ENCODE results near the gene RECQL. TPM values are rescaled to one million over a fixed set of nuclear protein-coding genes. Genes with fewer than 3 reads are reported as not detected.

The RECQL gene
- total RNA-seq, 1 donor from 2014 or later, result 15.7 TPM

DNA sequence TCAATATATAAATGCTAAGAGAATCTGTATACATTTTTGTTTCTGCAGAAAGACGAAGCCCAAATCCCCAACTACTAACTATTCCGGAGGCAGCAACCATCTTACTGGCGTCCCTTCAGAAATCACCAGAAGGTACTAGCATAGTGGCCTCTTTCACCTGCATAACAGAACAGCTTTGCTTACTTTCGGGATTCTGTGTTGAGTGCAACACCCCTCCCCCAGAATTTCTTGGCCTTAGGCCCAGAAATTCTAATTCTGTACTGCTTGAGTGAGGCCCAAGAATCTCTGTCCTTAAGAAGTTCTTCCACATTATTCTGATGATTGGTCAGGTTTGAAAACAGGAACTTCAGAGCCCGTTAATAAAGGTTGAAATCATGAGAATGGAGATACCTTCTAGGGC is 27.5 kb upstream of the RECQL start:
- no peak overlapping the region for H3K27ac ChIP-seq
- peaks cover 15% of the 10 kb centered on the region for H3K4me1 ChIP-seq
- no peak for DNase-seq (ENCODE audit: extremely low spot score in 2 of 2)
- no peaks in the 10 kb centered on the region for H3K36me3 ChIP-seq
- TF ChIP-seq, protein P1, sequence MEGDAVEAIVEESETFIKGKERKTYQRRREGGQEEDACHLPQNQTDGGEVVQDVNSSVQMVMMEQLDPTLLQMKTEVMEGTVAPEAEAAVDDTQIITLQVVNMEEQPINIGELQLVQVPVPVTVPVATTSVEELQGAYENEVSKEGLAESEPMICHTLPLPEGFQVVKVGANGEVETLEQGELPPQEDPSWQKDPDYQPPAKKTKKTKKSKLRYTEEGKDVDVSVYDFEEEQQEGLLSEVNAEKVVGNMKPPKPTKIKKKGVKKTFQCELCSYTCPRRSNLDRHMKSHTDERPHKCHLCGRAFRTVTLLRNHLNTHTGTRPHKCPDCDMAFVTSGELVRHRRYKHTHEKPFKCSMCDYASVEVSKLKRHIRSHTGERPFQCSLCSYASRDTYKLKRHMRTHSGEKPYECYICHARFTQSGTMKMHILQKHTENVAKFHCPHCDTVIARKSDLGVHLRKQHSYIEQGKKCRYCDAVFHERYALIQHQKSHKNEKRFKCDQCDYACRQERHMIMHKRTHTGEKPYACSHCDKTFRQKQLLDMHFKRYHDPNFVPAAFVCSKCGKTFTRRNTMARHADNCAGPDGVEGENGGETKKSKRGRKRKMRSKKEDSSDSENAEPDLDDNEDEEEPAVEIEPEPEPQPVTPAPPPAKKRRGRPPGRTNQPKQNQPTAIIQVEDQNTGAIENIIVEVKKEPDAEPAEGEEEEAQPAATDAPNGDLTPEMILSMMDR (IDR thresholded peaks at IDR 0.05), result no peak
- TF ChIP-seq POLR2AphosphoS5 (IDR thresholded peaks at IDR 0.05; ENCODE audit: insufficient read depth in 1 of 2, low read depth in 1 of 2) (no peak), POLR2A (IDR thresholded peaks at IDR 0.05) (no peak)
- no peak overlapping the region for H3K4me3 ChIP-seq
- H3K27me3 ChIP-seq, result no peaks in the 10 kb centered on the region
- H3K9me3 ChIP-seq, result no peaks in the 10 kb centered on the region
- intact Hi-C loops (cut with DNase I), result no loop called here

DNA sequence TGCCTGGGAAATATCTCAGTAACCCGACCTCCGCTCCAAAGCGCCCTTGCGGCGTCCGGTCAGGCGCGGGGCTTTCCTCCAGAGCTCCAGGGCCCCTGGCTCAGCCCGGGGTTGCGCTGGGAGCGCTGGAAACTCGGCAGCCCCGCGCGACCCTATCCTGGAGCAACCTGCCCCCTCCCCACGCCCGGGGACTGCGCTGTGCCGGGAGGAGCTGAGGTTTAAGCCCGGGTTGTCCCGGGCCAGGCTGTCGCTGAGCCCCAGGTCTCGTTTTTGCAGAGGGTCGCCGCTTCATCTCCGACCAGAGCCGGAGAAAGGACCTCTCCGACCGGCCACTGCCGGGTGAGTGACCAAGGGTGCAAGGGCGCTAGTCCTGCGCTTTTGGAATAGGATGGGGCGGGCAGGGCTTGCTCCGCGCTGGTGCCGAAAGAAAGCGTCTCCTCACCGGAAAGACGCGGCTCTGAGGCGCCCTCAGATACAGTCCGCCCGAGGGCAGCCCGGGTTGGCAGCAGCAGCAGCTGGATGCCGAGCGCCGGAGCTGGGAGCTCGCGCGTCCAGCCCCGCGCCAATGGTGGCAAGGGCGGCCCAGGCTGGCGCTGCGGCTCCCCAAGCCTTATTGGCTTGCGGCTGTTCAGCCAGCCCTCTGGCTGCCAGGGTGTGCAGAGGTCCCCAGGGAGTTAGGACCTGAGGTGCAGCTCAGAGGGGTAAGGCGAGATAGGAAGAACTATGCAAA is 26.2 kb upstream of the RECQL start:
- no peak for DNase-seq (ENCODE audit: extremely low spot score in 2 of 2)
- intact Hi-C loops (cut with DNase I), result no loop called here
- H3K36me3 ChIP-seq, result no peaks in the 10 kb centered on the region
- H3K9me3 ChIP-seq, result no peaks in the 10 kb centered on the region
- peaks cover 15% of the 10 kb centered on the region for H3K4me1 ChIP-seq
- no peaks in the 10 kb centered on the region for H3K27me3 ChIP-seq
- no peak overlapping the region for H3K27ac ChIP-seq
- peak overlapping the region; percentile 46 to 49 for H3K4me3 ChIP-seq
- no peak for TF ChIP-seq POLR2A (IDR thresholded peaks at IDR 0.05)

DNA sequence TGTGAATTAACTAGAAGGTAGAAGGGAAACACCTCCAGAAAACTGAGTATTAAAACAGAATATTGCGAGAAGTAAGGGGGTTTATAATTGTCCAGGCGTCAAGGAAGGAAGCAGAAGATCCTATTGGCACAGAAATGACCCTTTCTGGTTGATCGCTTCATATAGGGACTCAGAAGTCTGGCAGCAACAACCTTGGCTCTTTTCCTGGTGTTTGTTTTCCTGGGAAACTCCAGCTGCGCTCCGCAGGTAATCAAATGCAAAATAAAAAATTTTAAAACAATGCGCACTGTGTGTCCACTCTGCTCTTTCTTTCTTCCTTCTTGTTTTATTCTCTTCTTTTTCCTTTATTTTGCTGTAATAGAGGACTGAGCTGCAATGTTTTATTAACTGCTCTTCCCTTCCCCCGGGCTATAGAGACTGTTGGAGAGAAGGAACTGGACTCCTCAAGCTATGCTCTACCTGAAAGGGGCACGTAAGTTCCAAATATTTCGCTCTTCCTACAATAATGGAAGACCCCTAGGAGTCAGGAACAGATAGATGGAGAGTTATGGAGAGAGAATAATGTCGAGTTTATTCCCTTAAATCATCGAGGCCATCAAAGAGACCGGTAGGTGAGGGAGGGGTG is 25.4 kb upstream of the RECQL start:
- TF ChIP-seq, protein P1 (IDR thresholded peaks at IDR 0.05), result no peak
- TF ChIP-seq POLR2AphosphoS5 (IDR thresholded peaks at IDR 0.05; ENCODE audit: insufficient read depth in 1 of 2, low read depth in 1 of 2), result no peak
- TF ChIP-seq POLR2A (IDR thresholded peaks at IDR 0.05), result no peak
- Histone ChIP-seq H3K9me3 (no peaks in the 10 kb centered on the region), H3K4me3 (peak overlapping the region; percentile 46 to 49), H3K36me3 (no peaks in the 10 kb centered on the region), H3K27me3 (no peaks in the 10 kb centered on the region), H3K27ac (no peak overlapping the region), H3K4me1 (peaks cover 15% of the 10 kb centered on the region)
- intact Hi-C loops (cut with DNase I), result no loop called here
- DNase-seq (ENCODE audit: extremely low spot score in 2 of 2), result no peak

DNA sequence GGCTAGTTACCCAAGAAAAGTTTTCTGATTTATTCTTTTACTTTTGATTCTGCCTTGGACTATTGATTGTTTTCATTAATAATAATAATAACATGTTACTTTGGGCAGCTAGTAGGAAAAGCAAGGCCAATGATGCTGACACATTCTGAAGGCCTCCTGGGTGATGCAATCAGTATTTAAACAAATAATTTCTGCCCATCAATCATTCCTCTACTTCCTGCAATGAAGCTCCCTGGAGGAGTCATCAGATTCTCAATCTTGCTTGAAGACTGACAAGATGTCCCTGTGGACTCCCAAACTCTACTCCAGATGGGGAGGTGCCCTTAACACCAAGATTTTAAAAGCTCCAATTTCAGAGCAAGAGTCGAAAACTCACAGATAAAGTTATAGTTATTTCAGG is 24.6 kb upstream of the RECQL start, which contains the start of gene SPX:
TSS of gene SPX (plus strand) at position 244 of the 400 bp plus-strand sequence. CDS start 177 bp downstream, outside the sequence.
- H3K4me1 ChIP-seq, result peaks cover 15% of the 10 kb centered on the region
- H3K4me3 ChIP-seq, result peak within 1 kb of the TSS; percentile 46 to 49
- no peak for DNase-seq (ENCODE audit: extremely low spot score in 2 of 2)
- no peak for TF ChIP-seq POLR2A (IDR thresholded peaks at IDR 0.05)
- TF ChIP-seq, protein P1 (IDR thresholded peaks at IDR 0.05), result no peak
- TF ChIP-seq POLR2AphosphoS5 (IDR thresholded peaks at IDR 0.05; ENCODE audit: insufficient read depth in 1 of 2, low read depth in 1 of 2), result no peak
- no peaks in the 10 kb centered on the region for H3K27me3 ChIP-seq
- H3K36me3 ChIP-seq, result no peaks in the 10 kb centered on the region
- H3K27ac ChIP-seq, result no peak within 1 kb of the TSS
- H3K9me3 ChIP-seq, result no peaks in the 10 kb centered on the region
- intact Hi-C loops (cut with DNase I), result no loop called here

DNA sequence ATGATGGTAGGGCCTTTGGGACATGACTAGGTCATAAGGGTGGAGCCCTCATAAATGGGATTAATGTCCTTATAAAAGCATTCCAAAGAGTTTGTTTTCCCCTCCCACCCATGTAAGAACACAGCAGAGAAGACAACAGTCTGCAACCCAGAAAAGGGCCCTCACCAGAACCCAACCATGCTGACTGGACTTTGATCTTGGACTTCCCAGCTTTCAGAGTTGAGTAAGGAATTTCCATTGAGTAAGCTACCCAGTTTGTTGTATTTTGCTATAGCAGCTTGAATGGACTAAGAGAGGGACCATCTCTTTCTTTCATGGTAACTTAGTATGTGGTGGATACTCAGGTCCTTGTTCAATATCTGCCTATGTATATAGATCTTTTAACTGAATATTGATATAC is 21.7 kb upstream of the RECQL start:
- H3K4me3 ChIP-seq, result no peak overlapping the region
- intact Hi-C loops (cut with DNase I), result no loop called here

More for the DNA sequence above, 21.7 kb upstream of the RECQL start:
- TF ChIP-seq POLR2A (IDR thresholded peaks at IDR 0.05), result no peak
- no peak for TF ChIP-seq POLR2AphosphoS5 (IDR thresholded peaks at IDR 0.05; ENCODE audit: insufficient read depth in 1 of 2, low read depth in 1 of 2)
- TF ChIP-seq, protein P1 (IDR thresholded peaks at IDR 0.05), result no peak
- Histone ChIP-seq H3K9me3 (no peaks in the 10 kb centered on the region), H3K4me1 (peaks cover 13% of the 10 kb centered on the region), H3K36me3 (no peaks in the 10 kb centered on the region), H3K27ac (no peak overlapping the region), H3K27me3 (no peaks in the 10 kb centered on the region)
- DNase-seq (ENCODE audit: extremely low spot score in 2 of 2), result no peak

Measured in vagina (tissue), 2 donors.